ENCODE data around the gene VAV3. TPM values are rescaled to one million over a fixed set of nuclear protein-coding genes. Genes with fewer than 3 reads are reported as not detected.

Gene VAV3
- total and polyA plus RNA-seq, 2 of the 13 experiments (the other 11 are each of a cell fraction or from before 2014, with no cell fraction given) = 15.9 to 29.8 TPM

GRCh38 chr1:107625405-107626029 lies 339.5 kb downstream of the VAV3 start (continued):
- TF ChIP-seq ZNF609 (CRISPR knock-in tag; IDR thresholded peaks at IDR 0.05; ENCODE audit: borderline replicate concordance) = no peak
- TF ChIP-seq HNF4A (CRISPR knock-in tag; IDR thresholded peaks at IDR 0.05) = no peak
- TF ChIP-seq ZNF460 (CRISPR knock-in tag; IDR thresholded peaks at IDR 0.05; ENCODE audit: borderline replicate concordance) = no peak
- no peak for TF ChIP-seq ATF5 (CRISPR knock-in tag; IDR thresholded peaks at IDR 0.05; ENCODE audit: low read depth)
- TF ChIP-seq ETV5 (CRISPR knock-in tag; IDR thresholded peaks at IDR 0.05; ENCODE audit: borderline replicate concordance) = no peak
- no peak for TF ChIP-seq ZNF430 (CRISPR knock-in tag; IDR thresholded peaks at IDR 0.05)

DNA sequence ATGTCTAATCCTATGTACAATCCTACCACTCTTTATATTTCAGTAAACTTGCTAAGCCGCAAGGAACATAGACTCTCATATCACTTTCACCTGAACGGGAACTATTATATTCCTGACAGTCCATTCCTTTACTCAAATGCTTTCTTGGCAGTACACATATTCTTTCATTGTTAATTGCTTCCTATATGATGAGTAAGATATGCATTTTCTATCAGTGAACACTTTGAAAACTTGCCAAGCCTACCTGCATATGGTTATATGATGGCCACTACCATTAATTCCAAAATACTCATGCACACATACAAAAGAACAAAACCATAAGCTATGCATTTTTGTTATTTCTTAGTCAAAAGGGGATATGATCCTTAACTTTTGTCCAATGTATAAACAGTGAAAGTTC lies 341.5 kb downstream of the VAV3 start:
- no peaks in the 10 kb centered on the region for H4K20me1 ChIP-seq (ENCODE audit: insufficient read depth, low read length)
- ATAC-seq = no peak
- no peak overlapping the region for H3K4me3 ChIP-seq (replicated peaks in 1 of 3; ENCODE audit: insufficient read depth in 1 of 3, low read depth in 2 of 3, low read length in 3 of 3)
- intact Hi-C loops (cut with micrococcal nuclease; ENCODE audit: unreplicated experiment) = no loop called here
- POLR2A ChIA-PET = no interaction called here
- CTCF ChIA-PET (ENCODE audit: low intra/inter-chr PET ratio, low total read pairs) = no interaction called here
- H3K4me1 ChIP-seq (ENCODE audit: insufficient read depth, low read length) = 0 out of 2 replicates have a peak, but pooled peaks cover 4% of the 10 kb centered on the region
- no peak for FAIRE-seq
- H3K36me3 ChIP-seq (replicated peaks in 1 of 2; ENCODE audit: control insufficient read depth in 1 of 2, insufficient read depth in 2 of 2, low read length in 2 of 2) = no peaks in the 10 kb centered on the region
- DNase-seq (ENCODE audit: low spot score) = no peak
- H3K27me3 ChIP-seq (ENCODE audit: control insufficient read depth in 1 of 2, insufficient read depth in 2 of 2, low read length in 2 of 2) = no peaks in the 10 kb centered on the region
- no TSS peak for BruUV-seq (replicated peaks)
- H3K79me2 ChIP-seq (ENCODE audit: insufficient read depth, low read length) = peaks cover 2% of the 10 kb centered on the region
- no peak overlapping the region for H2AFZ ChIP-seq (ENCODE audit: low read length)
- in situ Hi-C loops (cut with HindIII; ENCODE audit: extremely low pct_ligation_motif_present, low pct_unique_long_range_greater_than_20kb) = no loop called here
- WGBS (ENCODE audit: low lambda C conversion rate) = 93% methylated on average over 2 of the region's 2 CpGs
- no peaks in the 10 kb centered on the region for H3K9me3 ChIP-seq (ENCODE audit: low read length)
- H3K9ac ChIP-seq (ENCODE audit: insufficient read depth, low read depth, low read length) = no peak overlapping the region
- H3K27ac ChIP-seq (ENCODE audit: extremely low read length, insufficient read depth, low read length) = no peak overlapping the region
- H3K4me2 ChIP-seq (ENCODE audit: low read depth, low read length) = no peak overlapping the region
- TF ChIP-seq HIVEP1 (CRISPR knock-in tag; IDR thresholded peaks at IDR 0.05) = no peak
- TF ChIP-seq THAP8 (CRISPR knock-in tag; IDR thresholded peaks at IDR 0.05; ENCODE audit: borderline replicate concordance) = no peak
- no peak for TF ChIP-seq ZNF562 (CRISPR knock-in tag; IDR thresholded peaks at IDR 0.05; ENCODE audit: borderline replicate concordance)
- TF ChIP-seq ZBTB1 (CRISPR knock-in tag; IDR thresholded peaks at IDR 0.05; ENCODE audit: borderline replicate concordance) = no peak
- no peak for TF ChIP-seq HNRNPH1 (optimal IDR thresholded peaks at IDR 0.05; ENCODE audit: low read depth, low read length)
- no peak for TF ChIP-seq MEIS2 (CRISPR knock-in tag; IDR thresholded peaks at IDR 0.05)
- no peak for TF ChIP-seq DPF2 (CRISPR knock-in tag; IDR thresholded peaks at IDR 0.05; ENCODE audit: borderline replicate concordance, low read depth)
- TF ChIP-seq, protein P1, sequence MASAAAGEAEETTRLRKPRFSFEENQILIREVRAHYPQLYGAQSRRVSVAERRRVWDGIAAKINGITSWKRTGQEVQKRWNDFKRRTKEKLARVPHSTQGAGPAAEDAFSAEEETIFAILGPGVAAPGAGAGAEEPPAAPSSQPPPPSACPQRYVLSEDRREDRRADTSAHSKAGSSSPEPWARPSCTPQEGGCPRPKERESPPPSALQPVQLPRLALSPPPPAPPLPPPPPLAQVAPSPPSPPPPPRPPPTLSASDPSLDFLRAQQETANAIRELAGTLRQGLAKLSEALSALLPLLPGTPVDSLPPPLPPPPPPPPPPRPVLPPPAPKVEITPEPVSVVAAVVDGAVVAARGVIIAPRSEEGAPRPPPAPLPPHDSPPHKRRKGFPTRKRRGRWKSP (CRISPR knock-in tag; IDR thresholded peaks at IDR 0.05) = no peak
- no peak for TF ChIP-seq ZNF605 (CRISPR knock-in tag; IDR thresholded peaks at IDR 0.05)
- TF ChIP-seq ZFP90 (CRISPR knock-in tag; IDR thresholded peaks at IDR 0.05; ENCODE audit: borderline replicate concordance) = no peak
